ENCODE results near the gene SMG6. TPM values are rescaled to one million over a fixed set of nuclear protein-coding genes. Genes with fewer than 3 reads are reported as not detected.

SMG6 gene
- total RNA-seq, 2 donors from 2014 or later, result 48.3 to 51.6 TPM

GRCh38 chr17:2230877-2231276, 72.7 kb downstream of the SMG6 start:
- H3K4me3 Mint-ChIP-seq, result no peak overlapping the region

GRCh38 chr17:2227025-2227699, 76.4 kb downstream of the SMG6 start:
- no peaks in the 10 kb centered on the region for H3K27me3 Mint-ChIP-seq
- ATAC-seq (no peak), DNase-seq (no peak)
- no peak overlapping the region for H3K4me3 Mint-ChIP-seq
- no peaks in the 10 kb centered on the region for H3K9me3 ChIP-seq (ENCODE audit: control insufficient read depth, low read length, poor library complexity, severe bottlenecking)
- H3K36me3 Mint-ChIP-seq (ENCODE audit: low read depth), result peaks cover 3% of the 10 kb centered on the region
- H3K4me1 Mint-ChIP-seq, result peaks cover 36% of the 10 kb centered on the region
- no peak overlapping the region for H3K27ac Mint-ChIP-seq

More at GRCh38 chr17:2230877-2231276, 72.7 kb downstream of the SMG6 start:
- no peaks in the 10 kb centered on the region for H3K9me3 ChIP-seq (ENCODE audit: control insufficient read depth, low read length, poor library complexity, severe bottlenecking)
- H3K36me3 Mint-ChIP-seq (ENCODE audit: low read depth), result no peaks in the 10 kb centered on the region
- H3K4me1 Mint-ChIP-seq, result peaks cover 16% of the 10 kb centered on the region
- DNase-seq (no peak), ATAC-seq (no peak)
- no peaks in the 10 kb centered on the region for H3K27me3 Mint-ChIP-seq
- H3K27ac Mint-ChIP-seq, result peak overlapping the region; percentile 41

- H3K4me3 Mint-ChIP-seq, result no peak overlapping the region
- H3K27ac Mint-ChIP-seq, result peak overlapping the region; percentile 92
- ATAC-seq (no peak), DNase-seq (no peak)
- H3K9me3 ChIP-seq (ENCODE audit: control insufficient read depth, low read length, poor library complexity, severe bottlenecking), result no peaks in the 10 kb centered on the region
- H3K27me3 Mint-ChIP-seq, result no peaks in the 10 kb centered on the region
- H3K36me3 Mint-ChIP-seq (ENCODE audit: low read depth), result peaks cover 3% of the 10 kb centered on the region
- peaks cover 27% of the 10 kb centered on the region for H3K4me1 Mint-ChIP-seq
Observed at GRCh38 chr17:2223617-2223927, 80.0 kb downstream of the SMG6 start.

- Mint-ChIP-seq H3K4me1 (peaks cover 29% of the 10 kb centered on the region), H3K27me3 (no peaks in the 10 kb centered on the region), H3K4me3 (peak overlapping the region; percentile 75), H3K36me3 (ENCODE audit: low read depth) (peaks cover 3% of the 10 kb centered on the region), H3K27ac (peak overlapping the region; percentile 92)
- DNase-seq (peak in 1 of 3 donors; percentile 44), ATAC-seq (peak; percentile 94)
- H3K9me3 ChIP-seq (ENCODE audit: control insufficient read depth, low read length, poor library complexity, severe bottlenecking), result no peaks in the 10 kb centered on the region
Observed at GRCh38 chr17:2222901-2223616, 80.5 kb downstream of the SMG6 start.

GRCh38 chr17:2222301-2222700, 81.3 kb downstream of the SMG6 start:
- Mint-ChIP-seq H3K4me3 (no peak overlapping the region), H3K27ac (peak overlapping the region; percentile 41), H3K27me3 (no peaks in the 10 kb centered on the region), H3K4me1 (peaks cover 29% of the 10 kb centered on the region), H3K36me3 (ENCODE audit: low read depth) (peaks cover 3% of the 10 kb centered on the region)
- H3K9me3 ChIP-seq (ENCODE audit: control insufficient read depth, low read length, poor library complexity, severe bottlenecking), result no peaks in the 10 kb centered on the region
- no peak for DNase-seq
- no peak for ATAC-seq

GRCh38 chr17:2218426-2218825, 85.2 kb downstream of the SMG6 start:
- H3K9me3 ChIP-seq (ENCODE audit: control insufficient read depth, low read length, poor library complexity, severe bottlenecking), result no peaks in the 10 kb centered on the region
- peaks cover 37% of the 10 kb centered on the region for H3K4me1 Mint-ChIP-seq
- no peaks in the 10 kb centered on the region for H3K36me3 Mint-ChIP-seq (ENCODE audit: low read depth)
- ATAC-seq (no peak), DNase-seq (no peak)
- H3K27me3 Mint-ChIP-seq, result no peaks in the 10 kb centered on the region
- H3K4me3 Mint-ChIP-seq, result no peak overlapping the region
- peak overlapping the region; percentile 51 for H3K27ac Mint-ChIP-seq

- Mint-ChIP-seq H3K4me3 (peak overlapping the region; percentile 86), H3K27me3 (no peaks in the 10 kb centered on the region), H3K27ac (peak overlapping the region; percentile 99), H3K4me1 (peaks cover 44% of the 10 kb centered on the region), H3K36me3 (ENCODE audit: low read depth) (peaks cover 3% of the 10 kb centered on the region)
- ATAC-seq, result peak; percentile 98
- DNase-seq, result peak; percentile 31 to 47 (median 47)
- H3K9me3 ChIP-seq (ENCODE audit: control insufficient read depth, low read length, poor library complexity, severe bottlenecking), result no peaks in the 10 kb centered on the region
Observed at GRCh38 chr17:2215616-2216364, 87.8 kb downstream of the SMG6 start.

GRCh38 chr17:2214929-2215615, 88.5 kb downstream of the SMG6 start:
- Mint-ChIP-seq H3K27ac (peak overlapping the region; percentile 99), H3K4me3 (peak overlapping the region; percentile 86), H3K27me3 (no peaks in the 10 kb centered on the region), H3K36me3 (ENCODE audit: low read depth) (peaks cover 5% of the 10 kb centered on the region), H3K4me1 (peaks cover 47% of the 10 kb centered on the region)
- ATAC-seq, result no peak
- H3K9me3 ChIP-seq (ENCODE audit: control insufficient read depth, low read length, poor library complexity, severe bottlenecking), result no peaks in the 10 kb centered on the region
- no peak for DNase-seq

GRCh38 chr17:2214047-2214928, 89.3 kb downstream of the SMG6 start:
- Mint-ChIP-seq H3K4me1 (peaks cover 47% of the 10 kb centered on the region), H3K4me3 (no peak overlapping the region), H3K27me3 (no peaks in the 10 kb centered on the region), H3K36me3 (ENCODE audit: low read depth) (peaks cover 5% of the 10 kb centered on the region), H3K27ac (peak overlapping the region; percentile 99)
- DNase-seq (no peak), ATAC-seq (no peak)
- no peaks in the 10 kb centered on the region for H3K9me3 ChIP-seq (ENCODE audit: control insufficient read depth, low read length, poor library complexity, severe bottlenecking)

GRCh38 chr17:2213291-2213960, 90.2 kb downstream of the SMG6 start:
- H3K9me3 ChIP-seq (ENCODE audit: control insufficient read depth, low read length, poor library complexity, severe bottlenecking), result no peaks in the 10 kb centered on the region
- H3K4me3 Mint-ChIP-seq, result no peak overlapping the region
- H3K27ac Mint-ChIP-seq, result peak overlapping the region; percentile 99
- DNase-seq (no peak), ATAC-seq (no peak)
- peaks cover 5% of the 10 kb centered on the region for H3K36me3 Mint-ChIP-seq (ENCODE audit: low read depth)
- peaks cover 45% of the 10 kb centered on the region for H3K4me1 Mint-ChIP-seq
- H3K27me3 Mint-ChIP-seq, result no peaks in the 10 kb centered on the region

- H3K27ac Mint-ChIP-seq, result peak overlapping the region; percentile 99
- H3K36me3 Mint-ChIP-seq (ENCODE audit: low read depth), result peaks cover 5% of the 10 kb centered on the region
- H3K27me3 Mint-ChIP-seq, result no peaks in the 10 kb centered on the region
- H3K9me3 ChIP-seq (ENCODE audit: control insufficient read depth, low read length, poor library complexity, severe bottlenecking), result no peaks in the 10 kb centered on the region
- peak overlapping the region; percentile 59 for H3K4me3 Mint-ChIP-seq
- DNase-seq (no peak), ATAC-seq (no peak)
- peaks cover 43% of the 10 kb centered on the region for H3K4me1 Mint-ChIP-seq
Observed at GRCh38 chr17:2212400-2212981, 91.1 kb downstream of the SMG6 start.

All from T-helper 17 cell (primary cell).